ENCODE results near the gene DIP2A. TPM values are rescaled to one million over a fixed set of nuclear protein-coding genes. Genes with fewer than 3 reads are reported as not detected.
"Not testable (repeated sequence)": the region's sequence is repeated elsewhere in the genome, so short reads cannot be mapped to it uniquely, and the experiment has no call there.

The DIP2A gene
- total RNA-seq, 2 experiments from 2014 or later, result 32.0 to 35.3 TPM

- H3K9me3 Mint-ChIP-seq, result no peaks in the 10 kb centered on the region
- no peaks in the 10 kb centered on the region for H3K27me3 Mint-ChIP-seq
- intact Hi-C loops (cut with micrococcal nuclease), result no loop called here
- H3K4me3 Mint-ChIP-seq, result no peak overlapping the region
- H3K4me1 Mint-ChIP-seq (ENCODE audit: low read depth), result peaks cover 8% of the 10 kb centered on the region
- H3K27ac Mint-ChIP-seq, result no peak overlapping the region
- ChIA-PET POLR2A (no interaction called here), CTCF (no interaction called here)
- no peak for DNase-seq
- H3K36me3 Mint-ChIP-seq, result peaks cover 27% of the 10 kb centered on the region
These were observed 30.4 kb upstream of the DIP2A start for GRCh38 chr21:46428286-46428685.

DNA sequence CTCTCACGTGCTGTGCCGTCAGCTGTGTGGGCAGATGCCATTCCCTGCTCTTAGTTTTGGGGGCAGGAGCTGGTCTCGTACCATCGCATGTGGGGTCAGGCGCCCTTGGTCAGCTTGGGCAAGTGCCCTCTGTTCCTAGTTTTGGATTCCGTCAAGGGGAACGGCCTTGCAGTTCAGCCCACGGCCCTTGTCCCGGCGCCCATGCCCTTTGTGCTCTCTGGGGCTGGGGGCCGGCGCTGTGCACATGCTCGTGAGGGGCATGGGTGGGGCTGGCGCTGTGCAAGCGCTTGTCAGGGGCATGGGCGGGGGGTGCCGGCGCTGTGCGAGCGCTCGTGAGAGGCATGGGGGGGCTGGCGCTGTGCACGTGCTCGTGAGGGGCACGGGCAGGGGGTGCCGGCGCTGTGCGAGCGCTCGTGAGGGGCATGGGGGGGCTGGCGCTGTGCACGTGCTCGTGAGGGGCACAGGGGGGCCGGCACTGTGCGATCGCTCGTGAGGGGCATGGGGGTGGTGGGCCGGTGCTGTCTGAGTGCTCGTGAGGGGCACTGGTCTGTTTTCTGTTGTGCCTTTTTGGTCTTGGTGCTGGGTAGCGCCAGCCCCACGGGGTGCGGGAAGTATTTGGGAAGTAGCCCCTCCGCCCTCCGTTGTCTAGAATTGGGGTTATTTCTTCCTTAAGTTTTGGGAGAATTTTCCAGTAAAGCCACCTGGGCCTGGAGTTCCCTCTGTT lies 29.5 kb upstream of the DIP2A start:
- no peak for DNase-seq
- H3K9me3 Mint-ChIP-seq, result no peaks in the 10 kb centered on the region
- POLR2A ChIA-PET, result no interaction called here
- peaks cover 27% of the 10 kb centered on the region for H3K36me3 Mint-ChIP-seq
- no peaks in the 10 kb centered on the region for H3K27me3 Mint-ChIP-seq
- no peak overlapping the region for H3K27ac Mint-ChIP-seq
- peaks cover 6% of the 10 kb centered on the region for H3K4me1 Mint-ChIP-seq (ENCODE audit: low read depth)
- intact Hi-C loops (cut with micrococcal nuclease), result no loop called here
- CTCF ChIA-PET, result no interaction called here
- no peak overlapping the region for H3K4me3 Mint-ChIP-seq

- CTCF ChIA-PET, result no interaction called here
These were observed 28.7 kb upstream of the DIP2A start for GRCh38 chr21:46429754-46430681.

DNA sequence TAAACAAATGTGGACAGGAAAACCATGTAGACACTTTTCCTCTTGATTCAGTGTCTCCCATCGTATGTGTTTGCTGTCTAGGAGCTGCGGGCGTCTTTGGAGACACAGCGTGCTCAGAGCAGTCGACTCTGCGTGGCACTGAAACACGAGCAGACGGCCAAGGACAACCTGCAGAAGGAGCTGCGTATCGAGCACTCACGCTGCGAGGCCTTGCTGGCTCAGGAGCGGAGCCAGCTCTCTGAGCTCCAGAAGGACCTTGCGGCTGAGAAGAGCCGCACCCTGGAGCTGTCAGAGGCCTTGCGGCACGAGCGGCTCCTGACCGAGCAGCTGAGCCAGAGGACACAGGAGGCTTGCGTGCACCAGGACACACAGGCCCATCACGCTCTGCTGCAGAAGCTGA lies 27.2 kb upstream of the DIP2A start:
- no peak overlapping the region for H3K4me3 Mint-ChIP-seq
- intact Hi-C loops (cut with micrococcal nuclease), result no loop called here
- CTCF ChIA-PET, result no interaction called here
- no peaks in the 10 kb centered on the region for H3K27me3 Mint-ChIP-seq
- H3K4me1 Mint-ChIP-seq (ENCODE audit: low read depth), result no peaks in the 10 kb centered on the region
- POLR2A ChIA-PET, result no interaction called here
- no peak overlapping the region for H3K27ac Mint-ChIP-seq
- no peaks in the 10 kb centered on the region for H3K9me3 Mint-ChIP-seq
- no peak for DNase-seq
- H3K36me3 Mint-ChIP-seq, result peaks cover 33% of the 10 kb centered on the region

More at GRCh38 chr21:46429754-46430681, 28.7 kb upstream of the DIP2A start:
- DNase-seq, result no peak
- Mint-ChIP-seq H3K36me3 (peaks cover 31% of the 10 kb centered on the region), H3K4me1 (ENCODE audit: low read depth) (peaks cover 2% of the 10 kb centered on the region), H3K27ac (no peak overlapping the region), H3K27me3 (no peaks in the 10 kb centered on the region), H3K4me3 (no peak overlapping the region), H3K9me3 (no peaks in the 10 kb centered on the region)
- POLR2A ChIA-PET, result no interaction called here
- intact Hi-C loops (cut with micrococcal nuclease), result no loop called here

- no peak overlapping the region for H3K27ac Mint-ChIP-seq
- ChIA-PET POLR2A (no interaction called here), CTCF (no interaction called here)
- no peaks in the 10 kb centered on the region for H3K4me1 Mint-ChIP-seq (ENCODE audit: low read depth)
- no peaks in the 10 kb centered on the region for H3K9me3 Mint-ChIP-seq
- intact Hi-C loops (cut with micrococcal nuclease), result no loop called here
- no peak overlapping the region for H3K4me3 Mint-ChIP-seq
- H3K36me3 Mint-ChIP-seq, result peaks cover 33% of the 10 kb centered on the region
- DNase-seq, result no peak
- H3K27me3 Mint-ChIP-seq, result no peaks in the 10 kb centered on the region
These were observed 26.7 kb upstream of the DIP2A start for GRCh38 chr21:46431884-46432488.

DNA sequence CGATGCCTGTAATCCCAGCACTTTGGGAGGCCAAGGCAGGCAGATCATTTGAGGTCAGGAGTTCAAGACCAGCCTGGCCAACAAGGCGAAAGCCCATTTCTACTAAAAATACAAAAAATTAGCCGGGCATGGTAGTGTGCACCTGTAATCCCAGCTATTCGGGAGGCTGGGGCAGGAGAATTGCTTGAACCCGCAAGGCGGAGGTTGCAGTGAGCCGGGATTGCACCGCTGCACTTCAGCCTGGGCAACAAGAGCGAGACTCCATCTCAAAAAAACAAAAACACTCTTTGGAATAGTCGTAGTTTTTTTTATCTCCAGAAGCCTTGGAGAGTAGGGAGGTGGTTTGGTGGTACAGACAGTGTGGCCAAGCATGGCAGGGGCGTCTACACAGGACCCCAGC lies 25.6 kb upstream of the DIP2A start:
- H3K27ac Mint-ChIP-seq; POLR2A ChIA-PET; H3K4me3 Mint-ChIP-seq; intact Hi-C loops (cut with micrococcal nuclease); DNase-seq; CTCF ChIA-PET; H3K9me3 Mint-ChIP-seq; H3K27me3 Mint-ChIP-seq; H3K4me1 Mint-ChIP-seq (ENCODE audit: low read depth): not testable (repeated sequence)
- peaks cover 37% of the 10 kb centered on the region for H3K36me3 Mint-ChIP-seq

- H3K4me1 Mint-ChIP-seq (ENCODE audit: low read depth), result no peaks in the 10 kb centered on the region
- H3K4me3 Mint-ChIP-seq, result no peak overlapping the region
- H3K36me3 Mint-ChIP-seq, result peaks cover 40% of the 10 kb centered on the region
- intact Hi-C loops (cut with micrococcal nuclease), result no loop called here
- DNase-seq, result no peak
- ChIA-PET POLR2A (no interaction called here), CTCF (no interaction called here)
- H3K27ac Mint-ChIP-seq, result no peak overlapping the region
- H3K27me3 Mint-ChIP-seq, result no peaks in the 10 kb centered on the region
- H3K9me3 Mint-ChIP-seq, result no peaks in the 10 kb centered on the region
These were observed 24.3 kb upstream of the DIP2A start for GRCh38 chr21:46434322-46434958.

DNA sequence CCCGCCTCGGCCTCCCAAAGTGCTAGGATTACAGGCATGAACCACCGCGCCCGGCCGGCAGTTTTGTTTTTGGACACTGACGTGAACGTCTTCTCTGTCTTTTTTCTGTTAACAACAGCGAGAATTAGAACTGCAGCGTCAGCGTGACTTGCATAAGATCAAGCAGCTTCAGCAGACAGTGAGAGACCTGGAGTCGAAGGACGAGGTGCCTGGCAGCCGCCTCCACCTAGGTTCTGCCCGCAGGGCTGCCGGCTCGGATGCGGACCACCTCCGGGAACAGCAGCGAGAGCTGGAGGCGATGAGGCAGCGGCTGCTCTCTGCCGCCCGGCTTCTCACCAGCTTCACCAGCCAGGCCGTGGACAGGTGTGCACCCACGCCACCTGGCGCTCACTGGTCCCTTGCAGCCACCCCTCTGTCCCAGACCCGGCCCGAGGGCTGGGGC lies 22.9 kb upstream of the DIP2A start:
- Mint-ChIP-seq H3K4me1 (ENCODE audit: low read depth) (no peaks in the 10 kb centered on the region), H3K9me3 (no peaks in the 10 kb centered on the region), H3K27ac (no peak overlapping the region), H3K4me3 (no peak overlapping the region), H3K27me3 (no peaks in the 10 kb centered on the region), H3K36me3 (peaks cover 46% of the 10 kb centered on the region)
- no peak for DNase-seq
- intact Hi-C loops (cut with micrococcal nuclease), result no loop called here
- ChIA-PET CTCF (no interaction called here), POLR2A (no interaction called here)

DNA sequence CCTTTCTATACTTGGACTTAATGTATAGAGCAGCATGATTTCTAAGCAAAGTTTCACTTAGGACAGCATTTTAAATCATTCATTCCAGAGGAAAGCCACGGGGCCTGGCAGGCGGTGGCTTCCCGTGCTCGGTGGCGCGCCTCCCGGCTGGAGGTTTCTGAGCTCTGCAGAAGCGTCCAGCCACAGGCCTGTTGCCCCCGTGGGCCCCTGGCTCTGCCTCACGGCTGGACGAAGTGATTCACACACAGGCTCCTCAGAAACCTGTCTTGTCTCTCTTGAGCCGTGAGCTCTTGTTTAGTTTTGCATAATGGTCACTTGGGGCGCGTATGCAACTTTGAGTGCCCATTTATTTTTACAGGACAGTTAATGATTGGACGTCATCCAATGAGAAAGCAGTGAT lies 22.1 kb upstream of the DIP2A start:
- CTCF ChIA-PET, result no interaction called here
- peaks cover 45% of the 10 kb centered on the region for H3K36me3 Mint-ChIP-seq
- intact Hi-C loops (cut with micrococcal nuclease), result no loop called here
- DNase-seq, result no peak
- no peak overlapping the region for H3K27ac Mint-ChIP-seq
- no peak overlapping the region for H3K4me3 Mint-ChIP-seq
- POLR2A ChIA-PET, result no interaction called here
- no peaks in the 10 kb centered on the region for H3K4me1 Mint-ChIP-seq (ENCODE audit: low read depth)
- no peaks in the 10 kb centered on the region for H3K27me3 Mint-ChIP-seq
- H3K9me3 Mint-ChIP-seq, result no peaks in the 10 kb centered on the region

- H3K27ac Mint-ChIP-seq, result no peak overlapping the region
- no peak overlapping the region for H3K4me3 Mint-ChIP-seq
These were observed 21.6 kb upstream of the DIP2A start for GRCh38 chr21:46437096-46437498.

DNA sequence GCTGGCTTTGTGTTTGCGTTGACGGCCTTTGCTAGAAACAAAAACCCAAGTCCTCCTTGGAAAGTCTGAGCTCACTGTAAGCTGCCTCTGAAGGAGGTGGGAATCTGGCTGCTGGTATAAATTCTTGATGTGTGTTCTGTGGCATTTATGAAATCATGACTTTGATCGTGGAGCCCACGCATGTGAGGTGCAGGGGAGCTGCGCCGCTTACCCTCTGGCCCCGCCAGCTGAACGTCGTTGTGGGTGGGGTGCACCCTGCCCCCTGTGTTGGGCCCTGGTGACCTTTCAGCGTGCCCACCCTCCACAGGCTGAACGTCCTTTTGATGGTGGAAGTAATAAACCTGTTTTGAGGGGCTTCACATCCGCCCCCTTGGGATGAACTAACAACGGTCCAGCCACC lies 21.2 kb upstream of the DIP2A start:
- Mint-ChIP-seq H3K4me3 (no peak overlapping the region), H3K4me1 (ENCODE audit: low read depth) (no peaks in the 10 kb centered on the region), H3K27ac (no peak overlapping the region), H3K9me3 (no peaks in the 10 kb centered on the region), H3K36me3 (peaks cover 40% of the 10 kb centered on the region), H3K27me3 (no peaks in the 10 kb centered on the region)
- no peak for DNase-seq
- CTCF ChIA-PET, result no interaction called here
- POLR2A ChIA-PET, result no interaction called here
- intact Hi-C loops (cut with micrococcal nuclease), result no loop called here

More at GRCh38 chr21:46437096-46437498, 21.6 kb upstream of the DIP2A start:
- intact Hi-C loops (cut with micrococcal nuclease), result no loop called here
- peaks cover 41% of the 10 kb centered on the region for H3K36me3 Mint-ChIP-seq
- CTCF ChIA-PET, result no interaction called here
- H3K9me3 Mint-ChIP-seq, result no peaks in the 10 kb centered on the region
- POLR2A ChIA-PET, result no interaction called here
- H3K4me1 Mint-ChIP-seq (ENCODE audit: low read depth), result no peaks in the 10 kb centered on the region
- no peaks in the 10 kb centered on the region for H3K27me3 Mint-ChIP-seq
- no peak for DNase-seq

- no peaks in the 10 kb centered on the region for H3K27me3 Mint-ChIP-seq
- no peak overlapping the region for H3K4me3 Mint-ChIP-seq
- POLR2A ChIA-PET, result no interaction called here
- H3K4me1 Mint-ChIP-seq (ENCODE audit: low read depth), result no peaks in the 10 kb centered on the region
- CTCF ChIA-PET, result no interaction called here
- H3K36me3 Mint-ChIP-seq, result peaks cover 44% of the 10 kb centered on the region
- no peak for DNase-seq
- intact Hi-C loops (cut with micrococcal nuclease), result no loop called here
- no peaks in the 10 kb centered on the region for H3K9me3 Mint-ChIP-seq
- H3K27ac Mint-ChIP-seq, result no peak overlapping the region
These were observed 20.4 kb upstream of the DIP2A start for GRCh38 chr21:46438241-46438640.

Measured in activated CD4-positive, alpha-beta memory T cell treated with anti-CD3 and anti-CD28 coated beads for 36 hours (primary cell).